HK-2 (cell line): ENCODE data around the gene WWC2.
A peak's percentile ranks its signal among the peaks of the same experiment; 100 is the strongest.
"Not testable (repeated sequence)": the region's sequence is repeated elsewhere in the genome, so short reads cannot be mapped to it uniquely, and the experiment has no call there.

Experiments used
- DNase-seq: peaks from one replicate; pipeline ENCODE4 v3.0.0-alpha.2; 2018; ENCODE audit not compliant: unreplicated experiment

Gene WWC2

GRCh38 chr4:183299464-183299863 is 200.4 kb downstream of the WWC2 start:
- DNase-seq = no peak

- peak; percentile 29 for DNase-seq
Observed at GRCh38 chr4:183300070-183300469, 201.0 kb downstream of the WWC2 start.

- no peak for DNase-seq
Observed at GRCh38 chr4:183300655-183301054, 201.6 kb downstream of the WWC2 start.

GRCh38 chr4:183303301-183303700 is 204.2 kb downstream of the WWC2 start:
- no peak for DNase-seq

GRCh38 chr4:183304067-183304466 is 205.0 kb downstream of the WWC2 start:
- DNase-seq = no peak

GRCh38 chr4:183304538-183304937 is 205.5 kb downstream of the WWC2 start:
- no peak for DNase-seq

GRCh38 chr4:183306811-183307210 is 207.8 kb downstream of the WWC2 start:
- no peak for DNase-seq

- no peak for DNase-seq
Observed at GRCh38 chr4:183312841-183313240, 213.8 kb downstream of the WWC2 start.

GRCh38 chr4:183314336-183314735 is 215.3 kb downstream of the WWC2 start:
- no peak for DNase-seq

- DNase-seq = no peak
Observed at GRCh38 chr4:183314806-183315205, 215.7 kb downstream of the WWC2 start.

GRCh38 chr4:183318656-183319055 is 219.6 kb downstream of the WWC2 start:
- no peak for DNase-seq

GRCh38 chr4:183320211-183321059 is 221.4 kb downstream of the WWC2 start, which contains the start of gene CLDN22:
CLDN22 (minus strand) TSS chr4:183320276; CDS start chr4:183320218, 58 bp downstream.
- no peak for DNase-seq

- no peak for DNase-seq
Observed at GRCh38 chr4:183321079-183321478, 222.0 kb downstream of the WWC2 start.

GRCh38 chr4:183321516-183321915 is 222.5 kb downstream of the WWC2 start:
- DNase-seq = no peak

GRCh38 chr4:183322326-183322725 is 223.3 kb downstream of the WWC2 start, which contains the start of gene CLDN24:
CLDN24 (minus strand) TSS chr4:183322426; CDS start chr4:183322426, 0 bp downstream.
- DNase-seq = no peak

GRCh38 chr4:183323295-183323694 is 224.2 kb downstream of the WWC2 start:
- no peak for DNase-seq

- DNase-seq = not testable (repeated sequence)
Observed at GRCh38 chr4:183324056-183324455, 225.0 kb downstream of the WWC2 start.

GRCh38 chr4:183324619-183325018 is 225.6 kb downstream of the WWC2 start:
- no peak for DNase-seq

- DNase-seq = not testable (repeated sequence)
Observed at GRCh38 chr4:183326387-183326786, 227.3 kb downstream of the WWC2 start.

- no peak for DNase-seq
Observed at GRCh38 chr4:183326853-183327252, 227.8 kb downstream of the WWC2 start.

GRCh38 chr4:183327827-183328226 is 228.8 kb downstream of the WWC2 start:
- DNase-seq = no peak

GRCh38 chr4:183328832-183329231 is 229.8 kb downstream of the WWC2 start:
- DNase-seq = no peak

- no peak for DNase-seq
Observed at GRCh38 chr4:183329244-183329643, 230.2 kb downstream of the WWC2 start.
